Measurements from ENCODE around the gene PILRA.

DNA sequence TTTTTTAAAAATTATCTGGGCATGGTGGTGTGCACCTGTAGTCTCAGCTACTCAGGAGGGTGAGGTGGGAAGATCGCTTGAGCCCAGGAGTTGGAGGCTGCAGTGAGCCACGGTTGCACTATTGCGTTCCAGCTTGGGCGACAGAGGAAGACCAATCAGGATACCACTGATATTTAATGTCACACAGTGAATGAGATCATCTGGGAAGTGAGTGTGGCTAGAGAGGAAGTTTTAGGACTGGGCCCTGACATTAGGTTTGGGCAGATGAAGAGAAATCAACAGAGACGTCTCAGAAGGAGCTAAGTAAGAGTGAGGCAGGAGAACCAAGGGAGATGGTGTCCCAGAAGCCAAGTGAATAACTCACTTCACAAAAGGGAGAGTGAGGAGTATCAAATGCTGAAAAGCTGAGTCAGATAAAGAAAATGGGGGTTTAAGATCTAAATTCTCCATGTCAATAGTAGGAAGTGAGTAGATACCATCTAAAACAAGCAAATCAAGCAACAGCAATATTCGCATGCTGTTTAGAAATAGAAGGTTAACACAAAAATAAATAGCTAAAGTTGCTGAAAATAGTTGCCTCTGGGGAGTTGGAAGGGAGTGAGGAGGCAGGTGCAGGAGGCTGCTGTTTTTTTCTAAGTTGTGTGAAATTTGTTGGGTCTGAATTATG is 11.5 kb downstream of the PILRA start:
- TF ChIP-seq, protein P1, sequence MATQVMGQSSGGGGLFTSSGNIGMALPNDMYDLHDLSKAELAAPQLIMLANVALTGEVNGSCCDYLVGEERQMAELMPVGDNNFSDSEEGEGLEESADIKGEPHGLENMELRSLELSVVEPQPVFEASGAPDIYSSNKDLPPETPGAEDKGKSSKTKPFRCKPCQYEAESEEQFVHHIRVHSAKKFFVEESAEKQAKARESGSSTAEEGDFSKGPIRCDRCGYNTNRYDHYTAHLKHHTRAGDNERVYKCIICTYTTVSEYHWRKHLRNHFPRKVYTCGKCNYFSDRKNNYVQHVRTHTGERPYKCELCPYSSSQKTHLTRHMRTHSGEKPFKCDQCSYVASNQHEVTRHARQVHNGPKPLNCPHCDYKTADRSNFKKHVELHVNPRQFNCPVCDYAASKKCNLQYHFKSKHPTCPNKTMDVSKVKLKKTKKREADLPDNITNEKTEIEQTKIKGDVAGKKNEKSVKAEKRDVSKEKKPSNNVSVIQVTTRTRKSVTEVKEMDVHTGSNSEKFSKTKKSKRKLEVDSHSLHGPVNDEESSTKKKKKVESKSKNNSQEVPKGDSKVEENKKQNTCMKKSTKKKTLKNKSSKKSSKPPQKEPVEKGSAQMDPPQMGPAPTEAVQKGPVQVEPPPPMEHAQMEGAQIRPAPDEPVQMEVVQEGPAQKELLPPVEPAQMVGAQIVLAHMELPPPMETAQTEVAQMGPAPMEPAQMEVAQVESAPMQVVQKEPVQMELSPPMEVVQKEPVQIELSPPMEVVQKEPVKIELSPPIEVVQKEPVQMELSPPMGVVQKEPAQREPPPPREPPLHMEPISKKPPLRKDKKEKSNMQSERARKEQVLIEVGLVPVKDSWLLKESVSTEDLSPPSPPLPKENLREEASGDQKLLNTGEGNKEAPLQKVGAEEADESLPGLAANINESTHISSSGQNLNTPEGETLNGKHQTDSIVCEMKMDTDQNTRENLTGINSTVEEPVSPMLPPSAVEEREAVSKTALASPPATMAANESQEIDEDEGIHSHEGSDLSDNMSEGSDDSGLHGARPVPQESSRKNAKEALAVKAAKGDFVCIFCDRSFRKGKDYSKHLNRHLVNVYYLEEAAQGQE (IDR thresholded peaks at IDR 0.05; ENCODE audit: low read depth, low read length) = no peak
- TF ChIP-seq HCFC1 (IDR thresholded peaks at IDR 0.05; ENCODE audit: low read length) = no peak
- no peak for TF ChIP-seq ASH2L (IDR thresholded peaks at IDR 0.05; ENCODE audit: borderline replicate concordance, low read depth)
- TF ChIP-seq FOXK2 (IDR thresholded peaks at IDR 0.05) = no peak
- no peak for TF ChIP-seq POLR2A (IDR thresholded peaks at IDR 0.05; ENCODE audit: low read depth, low read length)
- no peak for TF ChIP-seq RCOR1 (conservative IDR thresholded peaks at IDR 0.05; ENCODE audit: low read depth, low read length)
- TF ChIP-seq, protein P2, sequence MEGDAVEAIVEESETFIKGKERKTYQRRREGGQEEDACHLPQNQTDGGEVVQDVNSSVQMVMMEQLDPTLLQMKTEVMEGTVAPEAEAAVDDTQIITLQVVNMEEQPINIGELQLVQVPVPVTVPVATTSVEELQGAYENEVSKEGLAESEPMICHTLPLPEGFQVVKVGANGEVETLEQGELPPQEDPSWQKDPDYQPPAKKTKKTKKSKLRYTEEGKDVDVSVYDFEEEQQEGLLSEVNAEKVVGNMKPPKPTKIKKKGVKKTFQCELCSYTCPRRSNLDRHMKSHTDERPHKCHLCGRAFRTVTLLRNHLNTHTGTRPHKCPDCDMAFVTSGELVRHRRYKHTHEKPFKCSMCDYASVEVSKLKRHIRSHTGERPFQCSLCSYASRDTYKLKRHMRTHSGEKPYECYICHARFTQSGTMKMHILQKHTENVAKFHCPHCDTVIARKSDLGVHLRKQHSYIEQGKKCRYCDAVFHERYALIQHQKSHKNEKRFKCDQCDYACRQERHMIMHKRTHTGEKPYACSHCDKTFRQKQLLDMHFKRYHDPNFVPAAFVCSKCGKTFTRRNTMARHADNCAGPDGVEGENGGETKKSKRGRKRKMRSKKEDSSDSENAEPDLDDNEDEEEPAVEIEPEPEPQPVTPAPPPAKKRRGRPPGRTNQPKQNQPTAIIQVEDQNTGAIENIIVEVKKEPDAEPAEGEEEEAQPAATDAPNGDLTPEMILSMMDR (IDR thresholded peaks at IDR 0.05 in 2 of 3, conservative IDR thresholded peaks at IDR 0.05 in 1 of 3; ENCODE audit: control insufficient read depth in 2 of 3, extremely low read depth in 1 of 3, insufficient read depth in 1 of 3, low read depth in 3 of 3, low read length in 3 of 3) = no peak
- no peak for TF ChIP-seq CREB1 (IDR thresholded peaks at IDR 0.05; ENCODE audit: low read depth)
- TF ChIP-seq CHD2 (IDR thresholded peaks at IDR 0.05; ENCODE audit: borderline replicate concordance, low read depth, low read length) = no peak
- no peak for TF ChIP-seq JUND (IDR thresholded peaks at IDR 0.05; ENCODE audit: low read depth, low read length)
- TF ChIP-seq LARP7 (IDR thresholded peaks at IDR 0.05) = no peak
- no peak for TF ChIP-seq SRF (IDR thresholded peaks at IDR 0.05; ENCODE audit: low read depth in 2 of 2, low read length in 2 of 2)
- no peak for TF ChIP-seq CBX5 (IDR thresholded peaks at IDR 0.05; ENCODE audit: low read depth)
